ENCODE data around the gene ADARB2. TPM values are rescaled to one million over a fixed set of nuclear protein-coding genes. Genes with fewer than 3 reads are reported as not detected.

Gene ADARB2
- total and polyA plus RNA-seq, 2 experiments from 2014 or later = 2.0 to 5.0 TPM

- no peak for TF ChIP-seq ZNF462 (CRISPR knock-in tag; IDR thresholded peaks at IDR 0.05)
- TF ChIP-seq JUNB (IDR thresholded peaks at IDR 0.05; ENCODE audit: unreplicated experiment) = no peak
- TF ChIP-seq ZNF331 (CRISPR knock-in tag; IDR thresholded peaks at IDR 0.05; ENCODE audit: low read depth) = no peak
These were observed 601.1 kb downstream of the ADARB2 start (continued) for GRCh38 chr10:1136268-1136667.

GRCh38 chr10:1134156-1134555, 603.2 kb downstream of the ADARB2 start:
- Histone ChIP-seq H2AFZ (no peak overlapping the region), H3K4me1 (ENCODE audit: insufficient read depth) (no peaks in the 10 kb centered on the region), H3K9me2 (ENCODE audit: insufficient read depth) (0 out of 2 replicates have a peak, but pooled peaks cover 6% of the 10 kb centered on the region), H3K36me3 (ENCODE audit: insufficient read depth) (no peaks in the 10 kb centered on the region), H3K79me2 (replicated peaks; ENCODE audit: insufficient read depth) (no peaks in the 10 kb centered on the region), H3K4me3 (no peak overlapping the region), H3F3A (replicated peaks; ENCODE audit: low read depth) (no peaks in the 10 kb centered on the region), H3K27ac (ENCODE audit: low read depth) (no peak overlapping the region), H4K20me1 (replicated peaks; ENCODE audit: insufficient read depth) (no peaks in the 10 kb centered on the region; the same call in 1 of the 2 replicates), H3K27me3 (ENCODE audit: insufficient read depth) (no peaks in the 10 kb centered on the region), H3K4me2 (no peak overlapping the region)
- H3K4me1 Mint-ChIP-seq = peaks cover 6% of the 10 kb centered on the region; the same call in 2 of the 3 replicates
- DNase-seq (ENCODE audit: low spot score) = no peak
- peaks cover 24% of the 10 kb centered on the region; the same call in 2 of the 3 replicates for H3K36me3 Mint-ChIP-seq (ENCODE audit: low read depth)
- H3K27ac Mint-ChIP-seq = no peak overlapping the region
- no peaks in the 10 kb centered on the region for H3K27me3 Mint-ChIP-seq (ENCODE audit: insufficient read depth, low read depth, poor library complexity)
- H3K4me3 Mint-ChIP-seq = no peak overlapping the region
- no peak for ATAC-seq
- no peaks in the 10 kb centered on the region for H3K9me3 Mint-ChIP-seq
- TF ChIP-seq EZH2phosphoT487 (IDR thresholded peaks at IDR 0.05; ENCODE audit: unreplicated experiment) (no peak), NANOG (IDR thresholded peaks at IDR 0.05; ENCODE audit: borderline replicate concordance) (no peak), ZNF114 (CRISPR knock-in tag; IDR thresholded peaks at IDR 0.05) (no peak), JUNB (IDR thresholded peaks at IDR 0.05; ENCODE audit: unreplicated experiment) (no peak), CREB1 (CRISPR knock-in tag; IDR thresholded peaks at IDR 0.05; ENCODE audit: low read depth) (no peak), STAT1 (IDR thresholded peaks at IDR 0.05; ENCODE audit: unreplicated experiment) (no peak), ZNF331 (CRISPR knock-in tag; IDR thresholded peaks at IDR 0.05; ENCODE audit: low read depth) (no peak), POLR2AphosphoS5 (IDR thresholded peaks at IDR 0.05; ENCODE audit: low read depth) (no peak), EZH2 (IDR thresholded peaks at IDR 0.05; ENCODE audit: low read depth, unreplicated experiment) (no peak)
- TF ChIP-seq, protein P1, sequence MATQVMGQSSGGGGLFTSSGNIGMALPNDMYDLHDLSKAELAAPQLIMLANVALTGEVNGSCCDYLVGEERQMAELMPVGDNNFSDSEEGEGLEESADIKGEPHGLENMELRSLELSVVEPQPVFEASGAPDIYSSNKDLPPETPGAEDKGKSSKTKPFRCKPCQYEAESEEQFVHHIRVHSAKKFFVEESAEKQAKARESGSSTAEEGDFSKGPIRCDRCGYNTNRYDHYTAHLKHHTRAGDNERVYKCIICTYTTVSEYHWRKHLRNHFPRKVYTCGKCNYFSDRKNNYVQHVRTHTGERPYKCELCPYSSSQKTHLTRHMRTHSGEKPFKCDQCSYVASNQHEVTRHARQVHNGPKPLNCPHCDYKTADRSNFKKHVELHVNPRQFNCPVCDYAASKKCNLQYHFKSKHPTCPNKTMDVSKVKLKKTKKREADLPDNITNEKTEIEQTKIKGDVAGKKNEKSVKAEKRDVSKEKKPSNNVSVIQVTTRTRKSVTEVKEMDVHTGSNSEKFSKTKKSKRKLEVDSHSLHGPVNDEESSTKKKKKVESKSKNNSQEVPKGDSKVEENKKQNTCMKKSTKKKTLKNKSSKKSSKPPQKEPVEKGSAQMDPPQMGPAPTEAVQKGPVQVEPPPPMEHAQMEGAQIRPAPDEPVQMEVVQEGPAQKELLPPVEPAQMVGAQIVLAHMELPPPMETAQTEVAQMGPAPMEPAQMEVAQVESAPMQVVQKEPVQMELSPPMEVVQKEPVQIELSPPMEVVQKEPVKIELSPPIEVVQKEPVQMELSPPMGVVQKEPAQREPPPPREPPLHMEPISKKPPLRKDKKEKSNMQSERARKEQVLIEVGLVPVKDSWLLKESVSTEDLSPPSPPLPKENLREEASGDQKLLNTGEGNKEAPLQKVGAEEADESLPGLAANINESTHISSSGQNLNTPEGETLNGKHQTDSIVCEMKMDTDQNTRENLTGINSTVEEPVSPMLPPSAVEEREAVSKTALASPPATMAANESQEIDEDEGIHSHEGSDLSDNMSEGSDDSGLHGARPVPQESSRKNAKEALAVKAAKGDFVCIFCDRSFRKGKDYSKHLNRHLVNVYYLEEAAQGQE (IDR thresholded peaks at IDR 0.05; ENCODE audit: unreplicated experiment) = no peak
